ENCODE results near the gene USP2. TPM values are rescaled to one million over a fixed set of nuclear protein-coding genes. Genes with fewer than 3 reads are reported as not detected.
A peak's percentile ranks its signal among the peaks of the same experiment; 100 is the strongest.

USP2 gene
- total RNA-seq, 1 experiment from 2014 or later, result 5.7 TPM

- peaks cover 52 to 55% of the 10 kb centered on the region in 2 experiments for H3K4me1 Mint-ChIP-seq
- Histone ChIP-seq H3K4me1 (ENCODE audit: insufficient read depth, low read length) (peaks cover 14% of the 10 kb centered on the region; the same call in 1 of the 2 replicates), H2BK5ac (ENCODE audit: insufficient read length, low read length) (no peak overlapping the region), H3K14ac (ENCODE audit: insufficient read depth, low read length) (no peak overlapping the region), H3K4me2 (ENCODE audit: insufficient read depth, insufficient read length, low read length) (peak overlapping the region; percentile 55), H2BK12ac (ENCODE audit: insufficient read length, low read depth, low read length) (no peak overlapping the region), H3K9ac (ENCODE audit: extremely low read depth, insufficient read length, low read length) (no peak overlapping the region), H3K4ac (ENCODE audit: low read depth, low read length) (no peak overlapping the region), H2BK20ac (ENCODE audit: low read depth, low read length, poor library complexity, severe bottlenecking) (no peak overlapping the region), H4K8ac (replicated peaks; ENCODE audit: insufficient read length, low read depth, low read length) (no peak overlapping the region), H4K91ac (ENCODE audit: insufficient read length, low read depth, low read length) (no peak overlapping the region), H3K27me3 (ENCODE audit: insufficient read depth, low read length) (no peaks in the 10 kb centered on the region), H3K23ac (ENCODE audit: insufficient read length, low read depth, low read length) (no peak overlapping the region), H3K56ac (ENCODE audit: insufficient read length, low read depth, low read length) (no peak overlapping the region), H3T11ph (ENCODE audit: low read length) (no peak overlapping the region), H4K20me1 (ENCODE audit: control insufficient read depth, insufficient read depth, insufficient read length) (peaks cover 2% of the 10 kb centered on the region), H2BK15ac (ENCODE audit: low read depth, low read length) (no peak overlapping the region), H3K23me2 (ENCODE audit: insufficient read length, low read depth, low read length, poor library complexity, severe bottlenecking) (peaks cover 3% of the 10 kb centered on the region), H3K18ac (ENCODE audit: insufficient read length, low read depth, low read length) (peak overlapping the region; percentile 4), H3K79me2 (ENCODE audit: insufficient read depth, low read length) (peaks cover 8% of the 10 kb centered on the region; the same call in 1 of the 2 replicates), H3K9me3 (ENCODE audit: control insufficient read depth, low read depth, low read length) (no peaks in the 10 kb centered on the region), H3K79me1 (ENCODE audit: insufficient read depth, low read depth, low read length, poor library complexity, severe bottlenecking) (no peaks in the 10 kb centered on the region), H2AK5ac (ENCODE audit: insufficient read length, low read length) (no peak overlapping the region), H4K5ac (ENCODE audit: insufficient read length, low read depth, low read length) (no peak overlapping the region), H2BK120ac (ENCODE audit: low read depth, low read length, poor library complexity, severe bottlenecking) (no peak overlapping the region), H3K27ac (ENCODE audit: insufficient read length, low read depth, low read length) (peak overlapping the region; percentile 35), H2AFZ (ENCODE audit: low read length) (no peak overlapping the region)
- TF ChIP-seq, protein P1, sequence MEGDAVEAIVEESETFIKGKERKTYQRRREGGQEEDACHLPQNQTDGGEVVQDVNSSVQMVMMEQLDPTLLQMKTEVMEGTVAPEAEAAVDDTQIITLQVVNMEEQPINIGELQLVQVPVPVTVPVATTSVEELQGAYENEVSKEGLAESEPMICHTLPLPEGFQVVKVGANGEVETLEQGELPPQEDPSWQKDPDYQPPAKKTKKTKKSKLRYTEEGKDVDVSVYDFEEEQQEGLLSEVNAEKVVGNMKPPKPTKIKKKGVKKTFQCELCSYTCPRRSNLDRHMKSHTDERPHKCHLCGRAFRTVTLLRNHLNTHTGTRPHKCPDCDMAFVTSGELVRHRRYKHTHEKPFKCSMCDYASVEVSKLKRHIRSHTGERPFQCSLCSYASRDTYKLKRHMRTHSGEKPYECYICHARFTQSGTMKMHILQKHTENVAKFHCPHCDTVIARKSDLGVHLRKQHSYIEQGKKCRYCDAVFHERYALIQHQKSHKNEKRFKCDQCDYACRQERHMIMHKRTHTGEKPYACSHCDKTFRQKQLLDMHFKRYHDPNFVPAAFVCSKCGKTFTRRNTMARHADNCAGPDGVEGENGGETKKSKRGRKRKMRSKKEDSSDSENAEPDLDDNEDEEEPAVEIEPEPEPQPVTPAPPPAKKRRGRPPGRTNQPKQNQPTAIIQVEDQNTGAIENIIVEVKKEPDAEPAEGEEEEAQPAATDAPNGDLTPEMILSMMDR (conservative IDR thresholded peaks at IDR 0.05), result no peak
- H3K9me3 Mint-ChIP-seq, result no peaks in the 10 kb centered on the region; a peak in 2 of 5 replicates
- no CpG with 5 or more reads among the region's 8 CpGs for WGBS (ENCODE audit: extremely low coverage, insufficient read length, low lambda C conversion rate)
- no peak for DNase-seq
- H3K27ac Mint-ChIP-seq, result peak overlapping the region in 1 of 3 experiments; percentile 68; a peak in 1 of 7 replicates
- peaks cover 6% of the 10 kb centered on the region for H3K27me3 Mint-ChIP-seq (ENCODE audit: low read depth)
- H3K4me3 Mint-ChIP-seq, result peak overlapping the region; percentile 95 to 97
- peaks cover 28 to 44% (median 39%) of the 10 kb centered on the region in 3 experiments for H3K36me3 Mint-ChIP-seq (ENCODE audit: insufficient read depth in 1 of 3, low read depth in 3 of 3)
These were observed 39.1 kb upstream of the USP2 start for GRCh38 chr11:119420631-119421030.
